K562 (cell line): Measurements from ENCODE around the gene XIRP1. TPM values are rescaled to one million over a fixed set of nuclear protein-coding genes. Genes with fewer than 3 reads are reported as not detected.

Source experiments
- ETV5 ChIP-seq: sonication (generic); formaldehyde crosslinking; IDR thresholded peaks from 2 replicates; pipeline ENCODE4 v1.4.0; 2020; ENCODE audit warnings: low read depth, mild to moderate bottlenecking, missing genetic modification reagents
- FOXM1 ChIP-seq, 2 experiments: fragments of 450-650 bp in 1 of 2; sonication (generic) in 1 of 2; formaldehyde crosslinking in 1 of 2; IDR thresholded peaks; 2 replicates each; pipeline versions ENCODE4 v1.6.1 to v1.9.0; 2017 to 2022; ENCODE audit warnings: low read depth in 2 of 2, mild to moderate bottlenecking in 2 of 2, missing genetic modification reagents in 1 of 2, moderate library complexity in 1 of 2
- FUS ChIP-seq: fragments of 200-400 bp; formaldehyde crosslinking; optimal IDR thresholded peaks from 2 replicates; pipeline ENCODE3; 2017; ENCODE audit warnings: low read depth, low read length
- HDAC1 ChIP-seq, 2 experiments: fragments of 450-650 bp; IDR thresholded peaks; 2 replicates each; pipeline ENCODE4 v1.6.1; 2016 to 2017; ENCODE audit warnings: inconsistent platforms in 1 of 2, mild to moderate bottlenecking in 1 of 2, moderate library complexity in 1 of 2
- MAZ ChIP-seq, 2 experiments: fragments of 450-650 bp in 1 of 2; sonication (generic) in 1 of 2; formaldehyde crosslinking; IDR thresholded peaks in 1 of 2; conservative IDR thresholded peaks in 1 of 2; 2 replicates each; pipeline versions ENCODE4 v1.4.0 to v1.5.0; 2020; ENCODE audit warnings: mild to moderate bottlenecking in 1 of 2, missing genetic modification reagents in 1 of 2
- NELFE ChIP-seq: IDR thresholded peaks from 2 replicates; pipeline ENCODE4 v1.6.1; 2011; ENCODE audit warnings: mild to moderate bottlenecking; ENCODE audit not compliant: insufficient read depth, insufficient read length
- RAD51 ChIP-seq: fragments of 450-650 bp; IDR thresholded peaks from 2 replicates; pipeline ENCODE4 v1.7.1; 2016; ENCODE audit warnings: low read depth, mild to moderate bottlenecking, borderline replicate concordance
- RBM22 ChIP-seq: fragments of 200-400 bp; formaldehyde crosslinking; IDR thresholded peaks from 2 replicates; pipeline ENCODE4 v1.6.1; 2018; ENCODE audit warnings: low read length, low read depth; ENCODE audit not compliant: poor library complexity, severe bottlenecking
- SMARCE1 ChIP-seq: fragments of 450-650 bp; IDR thresholded peaks from 2 replicates; pipeline ENCODE4 v1.7.1; 2016; ENCODE audit warnings: mild to moderate bottlenecking
- TEAD4 ChIP-seq, 2 experiments: sonication (generic) in 1 of 2; formaldehyde crosslinking in 1 of 2; IDR thresholded peaks; 2 replicates each; pipeline versions ENCODE4 v1.6.1 to v1.8.0; 2012 to 2022; ENCODE audit warnings: borderline replicate concordance in 1 of 2, inconsistent platforms in 1 of 2, low read length in 1 of 2, mild to moderate bottlenecking in 1 of 2, missing genetic modification reagents in 1 of 2
- ZBED1 ChIP-seq: IDR thresholded peaks from 2 replicates; pipeline ENCODE4 v1.6.1; 2014
- ZNF384 ChIP-seq: IDR thresholded peaks from 2 replicates; pipeline ENCODE4 v1.6.1; 2012; ENCODE audit warnings: low read depth, low read length, improper control_type of control experiment
- ZNF583 ChIP-seq: fragments of 250-450 bp; sonication (Bioruptor Pico); IDR thresholded peaks from 2 replicates; pipeline ENCODE4 v1.4.0; 2020
- ZNF609 ChIP-seq: sonication (generic); formaldehyde crosslinking; IDR thresholded peaks from 2 replicates; pipeline ENCODE4 v1.8.1; 2023; ENCODE audit warnings: missing genetic modification reagents, mild to moderate bottlenecking, borderline replicate concordance
- ZNF699 ChIP-seq: fragments of 250-450 bp; sonication (Bioruptor Pico); IDR thresholded peaks from 2 replicates; pipeline ENCODE4 v1.8.0; 2021; ENCODE audit warnings: mild to moderate bottlenecking, moderate library complexity; ENCODE audit not compliant: insufficient replicate concordance
- ZNF707 ChIP-seq: fragments of 250-450 bp; sonication (Bioruptor Pico); conservative IDR thresholded peaks from 2 replicates; pipeline ENCODE4 v1.8.0; 2022; ENCODE audit warnings: inconsistent platforms, mild to moderate bottlenecking, moderate library complexity
- polyA plus RNA-seq, 8 experiments: library from polyadenylated mRNA; depleted of rRNA in 4 of 8; stranded (reverse) in 5 of 8; unstranded in 3 of 8; fragments of >200 nt; fragmentation: Nextera tagmentation in 2 of 8; fragmentation: Illumina TruSeq in 1 of 8; extraction: Ambion mirVana in 2 of 8; extraction: Trizol in 1 of 8; gene quantifications; 2 replicates each; pipeline versions ENCODE4 v1.2.1 to v1.2.3, GENCODE V29; 2011 to 2014; ENCODE audit warnings: inconsistent platforms in 1 of 8, missing spikeins in 1 of 8
- total RNA-seq, 7 experiments: library from RNA; depleted of rRNA in 6 of 7; stranded (reverse); fragments of >200 nt in 6 of 7; fragmentation: Illumina TruSeq in 2 of 7; extraction: Trizol in 2 of 7; gene quantifications; 2 replicates each; pipeline versions ENCODE4 v1.2.1 to v1.2.3, GENCODE V29; 2011 to 2021; ENCODE audit warnings: low replicate concordance in 1 of 7
- TF ChIP-seq, protein P1 (sequence below): fragments of 450-650 bp; IDR thresholded peaks from 2 replicates; pipeline ENCODE4 v1.7.1; 2018; ENCODE audit warnings: mild to moderate bottlenecking, low read depth; ENCODE audit not compliant: partially characterized antibody
- TF ChIP-seq, protein P2 (sequence below): sonication (generic); formaldehyde crosslinking; IDR thresholded peaks from 2 replicates; pipeline ENCODE4 v1.8.1; 2023; ENCODE audit warnings: mild to moderate bottlenecking, missing genetic modification reagents

XIRP1 gene
- total and polyA plus RNA-seq, 9 of the 15 experiments (the other 6 are each of a cell fraction or from before 2014, with no cell fraction given), result 0.03 to 0.27 (median 0.08) TPM; not detected in 3

DNA sequence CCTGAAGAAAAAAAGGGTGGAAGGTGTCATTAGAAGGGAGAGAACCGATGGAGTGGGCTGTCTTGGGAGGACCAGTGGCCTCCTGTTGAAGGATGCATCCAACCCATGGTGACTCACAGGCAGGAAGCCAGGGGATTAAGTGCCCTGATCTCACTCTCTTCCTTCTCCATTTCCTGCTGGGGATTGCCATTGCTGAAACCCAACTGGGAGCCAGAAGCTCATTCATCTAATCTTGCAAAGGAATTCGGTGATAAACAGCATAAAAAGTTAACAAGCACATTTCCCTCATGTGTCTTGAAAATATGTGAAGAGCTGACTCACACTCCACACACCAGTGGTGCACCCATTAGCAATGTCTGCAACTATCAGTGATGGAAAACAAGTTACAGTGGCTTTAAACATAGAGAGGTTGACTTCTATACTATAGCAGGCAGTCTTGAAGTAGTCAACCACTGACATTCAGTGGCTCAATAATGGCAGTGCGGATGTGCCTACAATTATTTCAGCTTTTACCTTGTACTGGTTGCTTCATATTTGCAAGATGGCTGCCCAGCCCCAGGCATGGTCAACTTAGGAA, 26.2 kb downstream of the XIRP1 start (continued):
- TF ChIP-seq HDAC1 (IDR thresholded peaks at IDR 0.05), result no peak
- TF ChIP-seq ZNF609 (CRISPR knock-in tag), result no peak
- peak; percentile 57; the same call in 1 of the 2 replicates for TF ChIP-seq SMARCE1
- peak in 1 of 2 experiments; percentile 35; a peak in 1 of 4 replicates for TF ChIP-seq MAZ (CRISPR knock-in tag; conservative IDR thresholded peaks at IDR 0.05 in 1 of 2, IDR thresholded peaks at IDR 0.05 in 1 of 2)
- no peak for TF ChIP-seq RAD51
- TF ChIP-seq ZNF699 (CRISPR knock-in tag), result no peak
- TF ChIP-seq, protein P1, sequence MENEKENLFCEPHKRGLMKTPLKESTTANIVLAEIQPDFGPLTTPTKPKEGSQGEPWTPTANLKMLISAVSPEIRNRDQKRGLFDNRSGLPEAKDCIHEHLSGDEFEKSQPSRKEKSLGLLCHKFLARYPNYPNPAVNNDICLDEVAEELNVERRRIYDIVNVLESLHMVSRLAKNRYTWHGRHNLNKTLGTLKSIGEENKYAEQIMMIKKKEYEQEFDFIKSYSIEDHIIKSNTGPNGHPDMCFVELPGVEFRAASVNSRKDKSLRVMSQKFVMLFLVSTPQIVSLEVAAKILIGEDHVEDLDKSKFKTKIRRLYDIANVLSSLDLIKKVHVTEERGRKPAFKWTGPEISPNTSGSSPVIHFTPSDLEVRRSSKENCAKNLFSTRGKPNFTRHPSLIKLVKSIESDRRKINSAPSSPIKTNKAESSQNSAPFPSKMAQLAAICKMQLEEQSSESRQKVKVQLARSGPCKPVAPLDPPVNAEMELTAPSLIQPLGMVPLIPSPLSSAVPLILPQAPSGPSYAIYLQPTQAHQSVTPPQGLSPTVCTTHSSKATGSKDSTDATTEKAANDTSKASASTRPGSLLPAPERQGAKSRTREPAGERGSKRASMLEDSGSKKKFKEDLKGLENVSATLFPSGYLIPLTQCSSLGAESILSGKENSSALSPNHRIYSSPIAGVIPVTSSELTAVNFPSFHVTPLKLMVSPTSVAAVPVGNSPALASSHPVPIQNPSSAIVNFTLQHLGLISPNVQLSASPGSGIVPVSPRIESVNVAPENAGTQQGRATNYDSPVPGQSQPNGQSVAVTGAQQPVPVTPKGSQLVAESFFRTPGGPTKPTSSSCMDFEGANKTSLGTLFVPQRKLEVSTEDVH, result no peak
- TF ChIP-seq TEAD4 (IDR thresholded peaks at IDR 0.05; ENCODE audit: low read length), result no peak; the same call in 1 of the 2 replicates
- no peak for TF ChIP-seq TEAD4 (CRISPR knock-in tag; IDR thresholded peaks at IDR 0.05; ENCODE audit: borderline replicate concordance)
- TF ChIP-seq, protein P2, sequence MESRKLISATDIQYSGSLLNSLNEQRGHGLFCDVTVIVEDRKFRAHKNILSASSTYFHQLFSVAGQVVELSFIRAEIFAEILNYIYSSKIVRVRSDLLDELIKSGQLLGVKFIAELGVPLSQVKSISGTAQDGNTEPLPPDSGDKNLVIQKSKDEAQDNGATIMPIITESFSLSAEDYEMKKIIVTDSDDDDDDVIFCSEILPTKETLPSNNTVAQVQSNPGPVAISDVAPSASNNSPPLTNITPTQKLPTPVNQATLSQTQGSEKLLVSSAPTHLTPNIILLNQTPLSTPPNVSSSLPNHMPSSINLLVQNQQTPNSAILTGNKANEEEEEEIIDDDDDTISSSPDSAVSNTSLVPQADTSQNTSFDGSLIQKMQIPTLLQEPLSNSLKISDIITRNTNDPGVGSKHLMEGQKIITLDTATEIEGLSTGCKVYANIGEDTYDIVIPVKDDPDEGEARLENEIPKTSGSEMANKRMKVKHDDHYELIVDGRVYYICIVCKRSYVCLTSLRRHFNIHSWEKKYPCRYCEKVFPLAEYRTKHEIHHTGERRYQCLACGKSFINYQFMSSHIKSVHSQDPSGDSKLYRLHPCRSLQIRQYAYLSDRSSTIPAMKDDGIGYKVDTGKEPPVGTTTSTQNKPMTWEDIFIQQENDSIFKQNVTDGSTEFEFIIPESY, result no peak
- TF ChIP-seq FOXM1 (IDR thresholded peaks at IDR 0.05; ENCODE audit: low read depth), result no peak
- TF ChIP-seq FOXM1 (CRISPR knock-in tag; IDR thresholded peaks at IDR 0.05; ENCODE audit: low read depth), result no peak
- no peak for TF ChIP-seq RBM22
- no peak for TF ChIP-seq ZNF707
- TF ChIP-seq ZBED1, result no peak
- TF ChIP-seq ZNF583, result no peak
- TF ChIP-seq NELFE, result no peak
- no peak for TF ChIP-seq ZNF384
- peak; percentile 88 for TF ChIP-seq ETV5 (CRISPR knock-in tag)
- TF ChIP-seq FUS, result no peak
